HL-60 (cell line): ENCODE measurements around the gene ZC3H12C.

Source experiments
- DNase-seq, 2 experiments: peaks; one replicate each; pipeline ENCODE4 v3.0.0-alpha.2; 2010 to 2020; ENCODE audit warnings: low read depth in 1 of 2, low spot score in 1 of 2
- H3K27ac ChIP-seq: fragments of 250-450 bp; sonication (Bioruptor Pico); replicated peaks from 2 replicates; pipeline ENCODE4 v1.5.1; 2020; ENCODE audit warnings: mild to moderate bottlenecking, moderate library complexity
- H3K27me3 ChIP-seq: fragments of 250-450 bp; sonication (Bioruptor Pico); 2 replicates; pipeline ENCODE4 v1.5.1; 2021; ENCODE audit warnings: mild to moderate bottlenecking, moderate library complexity; ENCODE audit not compliant: insufficient read depth, poor library complexity, severe bottlenecking
- H3K4me3 ChIP-seq: replicated peaks from 2 replicates; pipeline ENCODE4 v1.5.1; 2011; ENCODE audit warnings: mild to moderate bottlenecking, control low read depth, low read length; ENCODE audit not compliant: insufficient read depth
- GABPA ChIP-seq: IDR thresholded peaks from 2 replicates; pipeline ENCODE4 v1.6.1; 2012; ENCODE audit warnings: low read depth
- POLR2AphosphoS5 ChIP-seq: IDR thresholded peaks from 2 replicates; pipeline ENCODE4 v1.6.1; 2012; ENCODE audit warnings: low read depth
- SPI1 ChIP-seq: IDR thresholded peaks from 2 replicates; pipeline ENCODE4 v1.6.1; 2012; ENCODE audit warnings: low read depth, mild to moderate bottlenecking, borderline replicate concordance
- TF ChIP-seq, protein P1 (sequence below): IDR thresholded peaks from 2 replicates; pipeline ENCODE4 v1.6.1; 2012; ENCODE audit warnings: low read depth; ENCODE audit not compliant: insufficient replicate concordance
- TF ChIP-seq, protein P2 (sequence below): IDR thresholded peaks from one replicate; pipeline ENCODE4 v1.5.1; 2011; ENCODE audit warnings: low read length, control low read depth, inconsistent platforms; ENCODE audit not compliant: insufficient read depth

Gene ZC3H12C

GRCh38 chr11:110196884-110197420 is 103.8 kb downstream of the ZC3H12C start:
- H3K4me3 ChIP-seq, result no peak overlapping the region
- no peaks in the 10 kb centered on the region for H3K27me3 ChIP-seq
- H3K27ac ChIP-seq, result no peak overlapping the region
- no peak for DNase-seq
- TF ChIP-seq POLR2AphosphoS5, result no peak
- TF ChIP-seq, protein P1, sequence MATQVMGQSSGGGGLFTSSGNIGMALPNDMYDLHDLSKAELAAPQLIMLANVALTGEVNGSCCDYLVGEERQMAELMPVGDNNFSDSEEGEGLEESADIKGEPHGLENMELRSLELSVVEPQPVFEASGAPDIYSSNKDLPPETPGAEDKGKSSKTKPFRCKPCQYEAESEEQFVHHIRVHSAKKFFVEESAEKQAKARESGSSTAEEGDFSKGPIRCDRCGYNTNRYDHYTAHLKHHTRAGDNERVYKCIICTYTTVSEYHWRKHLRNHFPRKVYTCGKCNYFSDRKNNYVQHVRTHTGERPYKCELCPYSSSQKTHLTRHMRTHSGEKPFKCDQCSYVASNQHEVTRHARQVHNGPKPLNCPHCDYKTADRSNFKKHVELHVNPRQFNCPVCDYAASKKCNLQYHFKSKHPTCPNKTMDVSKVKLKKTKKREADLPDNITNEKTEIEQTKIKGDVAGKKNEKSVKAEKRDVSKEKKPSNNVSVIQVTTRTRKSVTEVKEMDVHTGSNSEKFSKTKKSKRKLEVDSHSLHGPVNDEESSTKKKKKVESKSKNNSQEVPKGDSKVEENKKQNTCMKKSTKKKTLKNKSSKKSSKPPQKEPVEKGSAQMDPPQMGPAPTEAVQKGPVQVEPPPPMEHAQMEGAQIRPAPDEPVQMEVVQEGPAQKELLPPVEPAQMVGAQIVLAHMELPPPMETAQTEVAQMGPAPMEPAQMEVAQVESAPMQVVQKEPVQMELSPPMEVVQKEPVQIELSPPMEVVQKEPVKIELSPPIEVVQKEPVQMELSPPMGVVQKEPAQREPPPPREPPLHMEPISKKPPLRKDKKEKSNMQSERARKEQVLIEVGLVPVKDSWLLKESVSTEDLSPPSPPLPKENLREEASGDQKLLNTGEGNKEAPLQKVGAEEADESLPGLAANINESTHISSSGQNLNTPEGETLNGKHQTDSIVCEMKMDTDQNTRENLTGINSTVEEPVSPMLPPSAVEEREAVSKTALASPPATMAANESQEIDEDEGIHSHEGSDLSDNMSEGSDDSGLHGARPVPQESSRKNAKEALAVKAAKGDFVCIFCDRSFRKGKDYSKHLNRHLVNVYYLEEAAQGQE, result no peak
- TF ChIP-seq SPI1, result no peak
- no peak for TF ChIP-seq GABPA
- TF ChIP-seq, protein P2, sequence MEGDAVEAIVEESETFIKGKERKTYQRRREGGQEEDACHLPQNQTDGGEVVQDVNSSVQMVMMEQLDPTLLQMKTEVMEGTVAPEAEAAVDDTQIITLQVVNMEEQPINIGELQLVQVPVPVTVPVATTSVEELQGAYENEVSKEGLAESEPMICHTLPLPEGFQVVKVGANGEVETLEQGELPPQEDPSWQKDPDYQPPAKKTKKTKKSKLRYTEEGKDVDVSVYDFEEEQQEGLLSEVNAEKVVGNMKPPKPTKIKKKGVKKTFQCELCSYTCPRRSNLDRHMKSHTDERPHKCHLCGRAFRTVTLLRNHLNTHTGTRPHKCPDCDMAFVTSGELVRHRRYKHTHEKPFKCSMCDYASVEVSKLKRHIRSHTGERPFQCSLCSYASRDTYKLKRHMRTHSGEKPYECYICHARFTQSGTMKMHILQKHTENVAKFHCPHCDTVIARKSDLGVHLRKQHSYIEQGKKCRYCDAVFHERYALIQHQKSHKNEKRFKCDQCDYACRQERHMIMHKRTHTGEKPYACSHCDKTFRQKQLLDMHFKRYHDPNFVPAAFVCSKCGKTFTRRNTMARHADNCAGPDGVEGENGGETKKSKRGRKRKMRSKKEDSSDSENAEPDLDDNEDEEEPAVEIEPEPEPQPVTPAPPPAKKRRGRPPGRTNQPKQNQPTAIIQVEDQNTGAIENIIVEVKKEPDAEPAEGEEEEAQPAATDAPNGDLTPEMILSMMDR, result no peak

DNA sequence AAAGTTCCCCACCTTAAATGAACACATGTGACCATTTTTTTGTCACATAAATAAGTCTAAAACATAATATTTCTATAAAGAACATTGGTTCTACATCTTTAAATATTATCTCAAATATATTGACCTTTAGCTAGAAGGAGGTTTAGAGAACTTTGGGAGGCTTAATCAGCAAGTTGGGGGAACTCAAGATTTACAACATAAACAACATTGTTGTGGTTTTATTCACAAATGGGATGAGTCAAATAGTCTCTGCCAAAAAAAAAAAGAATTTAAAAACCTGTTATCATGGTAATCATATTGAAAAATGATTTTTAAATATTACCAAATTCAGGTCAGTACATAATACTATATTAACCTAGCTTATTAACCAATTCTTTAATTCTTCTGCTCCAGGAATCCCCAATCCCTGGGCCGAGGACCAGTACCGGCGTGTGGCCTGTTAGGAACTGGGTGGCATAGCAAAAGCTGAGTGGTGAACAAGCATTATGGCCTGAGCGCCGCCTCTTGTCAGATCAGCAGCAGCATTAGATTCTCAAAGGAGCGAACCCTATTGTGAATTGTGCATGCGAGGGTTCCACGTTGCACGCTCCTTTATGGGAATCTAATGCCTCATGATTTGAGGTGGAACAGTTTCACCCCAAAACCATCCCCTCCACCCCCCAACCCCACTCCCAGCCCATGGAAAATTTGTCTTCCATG is 105.0 kb downstream of the ZC3H12C start:
- no peak for TF ChIP-seq SPI1
- TF ChIP-seq, protein P1, result no peak
- Histone ChIP-seq H3K27ac (no peak overlapping the region), H3K27me3 (no peaks in the 10 kb centered on the region), H3K4me3 (no peak overlapping the region)
- DNase-seq, result no peak

GRCh38 chr11:110199184-110199981 is 106.2 kb downstream of the ZC3H12C start:
- no peaks in the 10 kb centered on the region for H3K27me3 ChIP-seq
- TF ChIP-seq POLR2AphosphoS5, result no peak
- TF ChIP-seq, protein P2, result no peak
- no peak for TF ChIP-seq SPI1
- no peak for TF ChIP-seq GABPA
- TF ChIP-seq, protein P1, result no peak
- H3K27ac ChIP-seq, result no peak overlapping the region
- no peak for DNase-seq
- no peak overlapping the region for H3K4me3 ChIP-seq
